HG02885 (cell line): ENCODE results near the gene CCL13.

Experiments used
- ATAC-seq: cut with Tn5 transposase; IDR thresholded peaks from one replicate; pipeline ENCODE4 v1.9.1; 2021; ENCODE audit warnings: mild to moderate bottlenecking; ENCODE audit not compliant: unreplicated experiment, poor library complexity

The CCL13 gene

DNA sequence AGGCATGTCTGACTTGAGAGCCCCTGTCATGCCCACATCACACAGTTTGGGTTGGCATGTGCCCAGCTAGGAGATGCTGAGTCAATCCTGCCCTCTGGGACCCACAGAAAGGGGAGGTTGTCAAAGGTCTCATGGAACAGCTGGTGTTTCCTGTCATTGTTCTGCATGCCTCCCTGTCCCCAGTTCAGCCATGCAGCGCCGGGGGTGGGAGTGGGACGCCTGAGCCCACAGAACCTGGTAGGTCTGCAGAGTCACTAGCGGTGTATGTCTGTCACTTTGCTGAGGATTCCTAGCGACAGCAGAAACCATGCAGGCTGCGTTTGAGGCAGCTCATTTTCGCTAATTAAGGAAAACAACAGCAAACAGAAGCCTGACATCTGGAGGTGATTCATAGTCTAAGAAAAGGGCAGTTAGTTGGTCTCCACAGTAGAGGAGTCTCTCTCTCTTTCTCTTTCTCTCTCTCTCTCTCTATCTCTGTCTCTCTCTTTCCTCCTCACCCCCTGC lies 26.4 kb downstream of the CCL13 start:
- ATAC-seq, result no peak

DNA sequence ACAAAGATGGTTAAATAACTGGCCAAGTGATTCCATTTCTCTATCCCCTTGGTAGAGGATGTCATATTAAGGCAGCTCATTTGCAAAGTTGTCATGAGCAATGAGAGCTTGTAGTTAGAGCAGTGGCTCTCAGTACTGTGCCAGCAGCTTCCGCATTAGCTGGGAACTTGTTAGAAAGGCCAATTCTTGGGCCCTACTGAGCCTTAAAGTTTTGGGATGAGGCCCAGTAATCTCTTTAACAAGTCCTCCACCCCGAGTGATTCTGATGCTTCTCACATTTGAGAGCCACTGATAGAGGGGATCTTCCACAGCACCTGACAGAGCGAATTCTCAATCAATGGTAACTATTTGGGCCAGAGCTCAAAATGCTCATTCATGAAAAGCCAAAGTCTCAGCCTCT lies 26.9 kb downstream of the CCL13 start:
- no peak for ATAC-seq

DNA sequence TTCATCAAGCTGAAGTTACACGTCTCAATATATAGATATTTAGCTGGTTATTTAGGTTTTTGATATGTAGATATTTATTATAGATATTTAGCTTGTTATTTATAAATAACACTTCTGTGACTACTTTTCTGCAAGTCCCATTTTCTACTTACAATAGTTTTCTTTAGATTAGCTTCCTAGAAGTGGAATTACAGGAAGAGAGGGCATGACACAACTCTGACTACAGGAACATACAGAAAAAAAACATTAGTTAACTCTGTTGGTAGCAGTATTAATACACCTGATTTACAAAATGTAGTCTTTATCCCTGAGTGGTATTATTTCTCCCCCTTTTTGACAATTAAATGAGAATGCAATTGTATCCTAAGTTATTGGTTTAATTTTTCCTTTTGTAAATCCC lies 28.0 kb downstream of the CCL13 start:
- no peak for ATAC-seq

GRCh38 chr17:34384822-34385605 lies 28.7 kb downstream of the CCL13 start:
- ATAC-seq, result no peak

DNA sequence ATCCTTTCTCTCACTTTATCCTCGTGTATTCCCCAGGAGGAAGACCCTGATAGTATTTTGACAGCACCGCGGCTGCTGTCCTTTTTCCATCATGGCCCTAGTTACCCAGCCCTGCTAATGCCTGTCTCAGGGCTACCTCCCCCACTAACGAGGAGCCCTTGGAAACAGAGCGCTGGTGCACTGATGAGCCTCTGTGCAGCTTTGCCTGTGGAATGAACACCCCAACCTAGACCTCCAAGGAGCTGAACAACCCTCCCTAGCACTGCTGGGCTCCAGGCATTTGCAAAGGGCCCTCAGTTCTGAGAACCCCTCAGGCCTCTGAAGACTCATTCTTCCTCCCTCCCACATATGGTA lies 30.0 kb downstream of the CCL13 start:
- ATAC-seq, result no peak

DNA sequence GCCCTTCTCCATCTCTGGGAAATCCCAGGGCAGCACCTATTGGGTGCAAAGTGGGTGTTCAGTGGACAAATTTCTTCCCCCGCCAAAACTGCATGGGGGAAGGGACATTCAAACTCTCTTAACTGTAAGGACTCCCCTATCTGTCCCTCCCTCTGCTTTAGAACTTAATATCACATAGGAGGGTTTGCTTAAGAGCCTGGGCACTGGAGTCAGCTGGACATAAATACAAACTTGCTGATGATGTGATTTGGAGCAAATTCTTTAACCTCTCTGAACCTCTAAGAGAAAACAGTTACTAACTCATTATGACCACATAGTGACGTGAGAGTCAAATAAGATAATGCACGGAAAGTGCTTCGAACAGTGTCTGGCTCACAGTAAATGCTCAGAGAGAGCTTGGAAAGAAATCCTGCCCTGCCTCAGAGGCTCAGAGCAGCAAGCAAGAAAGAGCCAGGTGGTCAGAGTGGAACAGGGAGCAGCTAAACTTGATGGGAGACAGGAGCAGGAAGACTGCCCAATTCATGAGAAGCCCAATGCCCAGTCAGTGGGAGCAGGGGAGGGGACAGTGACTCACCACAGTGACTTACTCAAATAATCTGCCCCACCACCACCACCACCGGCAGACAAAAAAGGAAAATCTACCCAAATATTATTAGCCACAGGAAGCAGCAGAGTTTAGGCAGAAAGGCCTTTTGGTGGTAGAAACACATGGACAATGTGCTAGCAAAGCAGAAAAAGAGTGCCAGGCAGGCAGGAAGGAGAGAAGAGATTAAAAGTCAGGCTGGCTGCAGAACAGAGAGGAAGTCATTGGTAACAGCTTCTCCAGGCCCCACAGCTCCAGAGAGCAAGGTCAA lies 30.6 kb downstream of the CCL13 start:
- no peak for ATAC-seq

DNA sequence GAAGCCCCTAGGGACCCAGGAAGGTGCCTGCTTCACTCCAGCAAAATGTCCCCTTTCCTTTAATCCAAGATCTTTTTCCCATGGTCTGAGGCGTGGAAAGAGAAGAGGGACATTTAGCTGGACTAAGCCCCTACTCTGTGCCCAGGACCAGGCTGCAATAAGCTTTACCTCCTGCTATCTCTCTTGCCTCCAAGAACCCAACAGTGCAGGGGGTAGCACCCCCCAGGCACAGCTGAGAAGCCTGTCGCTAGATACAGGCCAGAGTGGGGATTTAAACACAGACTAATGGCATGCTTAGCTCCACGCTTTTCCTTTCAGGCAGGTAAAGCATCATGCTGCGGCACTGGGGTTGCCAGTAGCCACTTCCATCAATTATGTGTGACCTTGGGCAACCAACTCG lies 31.3 kb downstream of the CCL13 start:
- ATAC-seq, result no peak

- no peak for ATAC-seq
Measured at GRCh38 chr17:34389126-34389750, 33.0 kb downstream of the CCL13 start.

DNA sequence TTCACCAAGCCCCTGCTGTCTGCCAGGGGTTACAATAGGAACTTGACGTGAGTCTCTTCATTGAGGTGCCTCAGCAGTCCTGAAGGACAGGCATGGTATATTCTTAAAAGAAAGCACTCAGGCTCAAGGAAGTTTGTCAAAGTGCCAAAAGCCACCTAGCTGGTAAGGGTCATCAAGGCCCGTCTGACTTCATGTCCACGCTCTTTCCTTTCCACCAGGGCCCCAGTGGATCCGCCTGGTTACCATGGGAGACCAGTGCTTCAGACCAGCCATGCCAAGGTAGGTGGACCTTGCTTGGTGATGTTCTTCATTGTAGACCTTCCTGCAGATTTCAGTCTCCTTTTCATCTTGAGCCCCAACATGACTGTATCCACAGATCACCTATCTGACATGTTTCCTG lies 34.4 kb downstream of the CCL13 start:
- no peak for ATAC-seq

- no peak for ATAC-seq
Measured at GRCh38 chr17:34391241-34391640, 35.0 kb downstream of the CCL13 start.

DNA sequence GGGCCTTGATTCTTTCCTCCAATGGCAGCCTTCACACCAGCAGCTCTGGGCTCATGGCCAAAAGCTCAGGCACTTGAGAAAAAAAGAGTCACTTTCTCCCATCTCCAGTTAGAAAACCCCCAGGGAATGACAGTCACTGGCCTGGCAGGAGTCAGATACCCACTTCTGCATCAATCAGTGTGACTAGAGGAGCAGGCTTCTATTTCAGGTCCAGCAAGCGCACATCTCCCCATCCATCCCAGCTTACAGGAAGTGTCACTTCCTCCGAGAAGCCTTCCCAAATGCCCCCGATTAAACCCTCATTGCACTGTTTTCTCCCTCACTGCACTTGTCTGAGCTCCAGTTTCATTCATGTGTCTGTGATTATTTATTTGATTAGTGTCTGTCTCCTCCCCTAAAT lies 37.1 kb downstream of the CCL13 start:
- no peak for ATAC-seq

DNA sequence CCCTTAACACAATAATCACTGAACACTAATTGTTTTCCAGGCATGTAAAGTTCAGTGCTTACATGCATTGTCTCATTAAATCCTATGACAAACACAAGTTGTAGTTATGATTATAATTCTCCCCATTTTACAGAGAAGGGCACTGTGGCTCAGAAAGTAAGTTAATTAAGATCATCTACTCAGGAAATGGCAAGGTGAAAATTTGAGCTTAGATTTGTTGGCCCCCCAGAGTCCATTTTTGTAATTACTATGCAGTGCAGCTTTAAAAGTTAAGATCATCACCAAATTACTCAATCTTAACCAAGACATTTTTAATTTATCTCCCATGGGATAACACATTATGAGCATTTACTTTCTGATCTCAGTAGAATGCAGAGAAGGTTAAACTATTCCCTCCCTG lies 41.0 kb downstream of the CCL13 start:
- no peak for ATAC-seq

- ATAC-seq, result no peak
Measured at GRCh38 chr17:34398990-34399389, 42.7 kb downstream of the CCL13 start.

- ATAC-seq, result no peak
Measured at GRCh38 chr17:34399725-34400124, 43.4 kb downstream of the CCL13 start.

DNA sequence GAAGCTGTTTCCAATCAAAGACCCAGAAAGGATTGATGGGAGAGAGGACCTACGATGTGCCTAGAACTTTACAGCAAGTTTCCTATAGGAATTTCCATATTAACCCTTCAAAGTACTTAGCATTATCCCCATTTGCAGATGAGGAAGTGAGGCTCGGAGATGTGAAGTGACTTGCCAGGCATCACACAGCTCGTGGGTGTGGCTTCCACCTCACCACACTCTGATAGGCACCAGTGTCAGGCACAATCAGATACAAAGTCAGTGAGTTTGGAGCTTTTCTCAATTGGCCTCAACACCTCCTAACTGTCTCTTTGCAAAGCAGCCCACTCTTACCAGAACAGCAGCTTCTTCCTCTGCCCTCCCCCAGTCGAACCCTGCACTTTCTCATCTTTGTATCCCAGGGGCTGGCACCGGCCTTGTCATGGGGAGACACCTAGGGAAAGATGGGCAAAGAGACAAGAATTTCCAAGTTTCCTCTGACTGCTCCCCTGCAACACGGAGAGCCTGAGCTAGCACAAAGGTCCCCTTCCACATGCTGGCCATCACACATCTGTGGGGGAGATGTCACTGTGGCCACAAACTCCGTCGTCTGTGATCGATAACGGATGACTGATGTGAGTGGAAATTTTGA lies 44.1 kb downstream of the CCL13 start:
- ATAC-seq, result no peak

DNA sequence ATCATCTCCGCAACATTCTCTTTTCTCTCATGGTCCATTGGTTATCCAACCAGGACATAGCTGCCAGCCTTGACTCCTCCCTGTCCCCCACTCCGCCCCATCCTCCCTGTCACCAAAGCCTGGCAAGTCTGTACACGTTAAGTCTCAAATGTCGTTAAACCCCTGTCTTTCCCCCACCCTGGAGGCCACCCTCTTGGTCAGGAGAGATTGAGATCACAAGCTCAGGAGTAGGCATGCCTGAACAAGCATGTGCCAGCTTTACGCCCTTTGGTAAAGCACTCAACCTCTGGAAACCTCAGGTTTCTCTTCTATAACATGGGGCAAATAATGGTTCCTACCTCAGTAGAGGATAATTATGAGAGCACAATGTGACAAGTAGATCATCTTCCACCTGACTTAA lies 44.9 kb downstream of the CCL13 start:
- ATAC-seq, result no peak

- no peak for ATAC-seq
Measured at GRCh38 chr17:34403006-34403405, 46.7 kb downstream of the CCL13 start.

DNA sequence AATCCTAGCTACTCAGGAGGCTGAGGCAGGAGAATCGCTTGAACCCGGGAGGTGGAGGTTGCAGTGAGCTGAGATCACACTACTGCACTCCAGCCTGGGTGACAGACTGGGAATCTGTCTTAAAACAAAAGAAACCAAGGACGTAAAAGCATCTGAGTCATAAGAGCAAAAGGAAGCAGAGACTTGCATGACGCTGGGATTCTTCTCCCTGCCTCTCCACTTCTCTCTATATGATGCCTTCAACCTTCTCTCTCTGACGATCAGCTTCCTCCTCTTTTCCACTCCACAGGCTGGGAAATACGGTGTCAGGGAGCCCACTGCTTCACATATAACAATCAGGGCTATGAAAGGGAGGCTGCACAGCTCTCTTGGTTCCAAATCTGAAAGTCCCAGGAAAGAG lies 49.9 kb downstream of the CCL13 start:
- ATAC-seq, result no peak
